Panc1 (cell line): ENCODE data around the gene MLLT10. TPM values are rescaled to one million over a fixed set of nuclear protein-coding genes. Genes with fewer than 3 reads are reported as not detected.

Experiments used
- ATAC-seq: fragments of 200-7000 bp; cut with Tn5 transposase; 2 replicates; pipeline ENCODE4 v1.9.1; 2020; ENCODE audit warnings: mild to moderate bottlenecking, moderate library complexity
- BruUV-seq: library from RNA; stranded (reverse); fragments of 400-500 nt; replicated peaks from 2 replicates; lab custom pipeline; 2021; lab: Mats Ljungman, UMichigan
- CTCF ChIA-PET: fragments of 300-600 bp; sonication (Branson Sonifier 250); formaldehyde crosslinking; loops from one replicate; lab custom pipeline; 2022; ENCODE audit warnings: antibody characterized with exemption; lab: Charles Lee
- POLR2A ChIA-PET: fragments of 300-600 bp; sonication (Branson Sonifier 250); formaldehyde crosslinking; loops from one replicate; lab custom pipeline; 2022; ENCODE audit warnings: antibody characterized with exemption; lab: Charles Lee
- DNase-seq: peaks from one replicate; pipeline ENCODE4 v3.0.0-alpha.2; 2010; ENCODE audit warnings: low read depth, low spot score
- H3K27ac ChIP-seq: 2 replicates; pipeline ENCODE4 v1.5.1; 2011; ENCODE audit warnings: mild to moderate bottlenecking, low read length, inconsistent platforms
- H3K27me3 ChIP-seq: fragments of 200-500 bp; sonication (Bioruptor generic); 2 replicates; pipeline ENCODE4 v1.6.0; 2014; ENCODE audit warnings: low read length, inconsistent platforms; ENCODE audit not compliant: control insufficient read depth, insufficient read depth
- H3K36me3 ChIP-seq: fragments of 200-500 bp; sonication (Bioruptor generic); 2 replicates; pipeline ENCODE4 v1.5.1; 2014; ENCODE audit warnings: inconsistent platforms, mild to moderate bottlenecking, low read length, moderate library complexity; ENCODE audit not compliant: control insufficient read depth, insufficient read depth
- H3K4me1 ChIP-seq: 2 replicates; pipeline ENCODE4 v1.5.1; 2011; ENCODE audit warnings: inconsistent platforms, mild to moderate bottlenecking, low read length, moderate library complexity; ENCODE audit not compliant: control insufficient read depth, insufficient read depth
- H3K4me3 ChIP-seq, 2 experiments: 2 replicates each; pipeline ENCODE4 v1.5.1; 2011 to 2012; ENCODE audit warnings: low read depth in 2 of 2, low read length in 2 of 2, mild to moderate bottlenecking in 2 of 2, inconsistent platforms in 1 of 2, moderate library complexity in 1 of 2
- H3K9me3 ChIP-seq: fragments of 200-500 bp; sonication (Bioruptor generic); 2 replicates; pipeline ENCODE4 v1.5.1; 2014; ENCODE audit warnings: low read depth, mild to moderate bottlenecking, inconsistent platforms, low read length, moderate library complexity; ENCODE audit not compliant: control insufficient read depth, insufficient read depth
- POLR2AphosphoS5 ChIP-seq: IDR thresholded peaks from 2 replicates; pipeline ENCODE4 v1.6.1; 2012; ENCODE audit warnings: mild to moderate bottlenecking, low read depth, low read length, moderate library complexity
- REST ChIP-seq, 2 experiments: IDR thresholded peaks; 2 replicates each; pipeline ENCODE4 v1.6.1; 2011 to 2012; ENCODE audit warnings: low read depth in 2 of 2, control low read depth in 1 of 2, low read length in 1 of 2, mild to moderate bottlenecking in 1 of 2, moderate library complexity in 1 of 2; ENCODE audit not compliant: insufficient read depth in 1 of 2
- SIN3A ChIP-seq: IDR thresholded peaks from 2 replicates; pipeline ENCODE4 v1.6.1; 2012; ENCODE audit warnings: low read depth, mild to moderate bottlenecking, low read length, moderate library complexity, borderline replicate concordance; ENCODE audit not compliant: insufficient read depth
- TCF7L2 ChIP-seq: IDR thresholded peaks from 2 replicates; pipeline ENCODE4 v1.6.1; 2011; ENCODE audit warnings: mild to moderate bottlenecking, low read depth, low read length, inconsistent platforms
- in situ Hi-C: cut with HindIII; loops from 2 replicates; pipeline ENCODE4 v1.10.0; 2016; ENCODE audit warnings: low sequenced_read_pairs, low pct_unique_long_range_greater_than_20kb
- intact Hi-C: fragments of 100-400 bp; cut with micrococcal nuclease; formaldehyde crosslinking; loops from one replicate; pipeline ENCODE4 v1.10.0; 2022; ENCODE audit not compliant: unreplicated experiment
- total RNA-seq: library from RNA; stranded (reverse); gene quantifications from one replicate; pipeline ENCODE4 v1.2.1, GENCODE V29; 2021; ENCODE audit not compliant: unreplicated experiment
- TF ChIP-seq, protein P1 (sequence below): fragments of 450-650 bp; IDR thresholded peaks from 2 replicates; pipeline ENCODE4 v1.5.1; 2017; ENCODE audit warnings: mild to moderate bottlenecking

The MLLT10 gene
- total RNA-seq, 1 experiment from 2014 or later: 33.4 TPM

- Histone ChIP-seq H3K36me3 (no peaks in the 10 kb centered on the region; the same call in 1 of the 2 replicates), H3K4me3 (peak overlapping the region; percentile 48 to 56; a peak in 3 of 4 replicates), H3K27me3 (no peaks in the 10 kb centered on the region), H3K9me3 (no peaks in the 10 kb centered on the region), H3K4me1 (peaks cover 32% of the 10 kb centered on the region), H3K27ac (peak overlapping the region; percentile 98)
- DNase-seq (no peak), ATAC-seq (no peak)
- in situ Hi-C loops (no loop called here), intact Hi-C loops (loop anchor here (10.0 kb wide), 1 partner anchor 354 kb away; no protein-coding TSS in a partner anchor)
- BruUV-seq: no TSS peak
- ChIA-PET POLR2A (interaction anchor here (0.8 to 1.1 kb wide), 2 partner anchors 9 to 32 kb away, joined by 3 read pairs; no protein-coding TSS in a partner anchor), CTCF (no interaction called here)
- TF ChIP-seq POLR2AphosphoS5: no peak
- TF ChIP-seq, protein P1, sequence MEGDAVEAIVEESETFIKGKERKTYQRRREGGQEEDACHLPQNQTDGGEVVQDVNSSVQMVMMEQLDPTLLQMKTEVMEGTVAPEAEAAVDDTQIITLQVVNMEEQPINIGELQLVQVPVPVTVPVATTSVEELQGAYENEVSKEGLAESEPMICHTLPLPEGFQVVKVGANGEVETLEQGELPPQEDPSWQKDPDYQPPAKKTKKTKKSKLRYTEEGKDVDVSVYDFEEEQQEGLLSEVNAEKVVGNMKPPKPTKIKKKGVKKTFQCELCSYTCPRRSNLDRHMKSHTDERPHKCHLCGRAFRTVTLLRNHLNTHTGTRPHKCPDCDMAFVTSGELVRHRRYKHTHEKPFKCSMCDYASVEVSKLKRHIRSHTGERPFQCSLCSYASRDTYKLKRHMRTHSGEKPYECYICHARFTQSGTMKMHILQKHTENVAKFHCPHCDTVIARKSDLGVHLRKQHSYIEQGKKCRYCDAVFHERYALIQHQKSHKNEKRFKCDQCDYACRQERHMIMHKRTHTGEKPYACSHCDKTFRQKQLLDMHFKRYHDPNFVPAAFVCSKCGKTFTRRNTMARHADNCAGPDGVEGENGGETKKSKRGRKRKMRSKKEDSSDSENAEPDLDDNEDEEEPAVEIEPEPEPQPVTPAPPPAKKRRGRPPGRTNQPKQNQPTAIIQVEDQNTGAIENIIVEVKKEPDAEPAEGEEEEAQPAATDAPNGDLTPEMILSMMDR: no peak
- TF ChIP-seq REST (IDR thresholded peaks at IDR 0.05; ENCODE audit: insufficient read depth in 1 of 2, low read depth in 2 of 2, low read length in 1 of 2): no peak
- TF ChIP-seq TCF7L2: no peak
- TF ChIP-seq SIN3A: no peak
These were observed 4.8 kb upstream of the MLLT10 start for GRCh38 chr10:21529032-21529910.

DNA sequence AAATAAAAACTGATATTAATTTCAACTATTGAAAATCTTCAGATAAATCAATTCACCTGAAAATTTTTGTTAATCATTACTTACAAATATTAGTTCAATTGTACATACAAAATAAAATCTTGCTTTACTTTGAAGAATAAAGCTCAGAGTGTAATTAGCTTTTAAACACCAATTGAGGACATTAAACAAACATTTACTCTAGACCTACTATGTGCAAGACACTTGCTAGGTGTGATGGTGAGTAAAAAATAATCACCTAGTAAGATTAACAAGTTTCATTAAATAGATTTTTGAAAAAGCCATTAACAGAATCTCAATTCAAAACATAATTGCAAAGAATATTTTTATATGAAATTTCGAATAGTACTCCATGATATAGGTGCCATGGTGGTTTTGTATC, 3.9 kb upstream of the MLLT10 start:
- no peaks in the 10 kb centered on the region for H3K27me3 ChIP-seq
- H3K4me3 ChIP-seq: no peak overlapping the region
- no peaks in the 10 kb centered on the region; the same call in 1 of the 2 replicates for H3K36me3 ChIP-seq
- H3K9me3 ChIP-seq: no peaks in the 10 kb centered on the region
- DNase-seq (no peak), ATAC-seq (no peak)
- CTCF ChIA-PET: no interaction called here
- peaks cover 32% of the 10 kb centered on the region for H3K4me1 ChIP-seq
- POLR2A ChIA-PET: interaction anchor here (0.5 to 1.1 kb wide), 2 partner anchors 10 to 16 kb away, joined by 3 to 15 read pairs; no protein-coding TSS in a partner anchor
- TF ChIP-seq SIN3A: no peak
- no peak for TF ChIP-seq TCF7L2
- TF ChIP-seq REST (IDR thresholded peaks at IDR 0.05; ENCODE audit: insufficient read depth in 1 of 2, low read depth in 2 of 2, low read length in 1 of 2): no peak
- TF ChIP-seq, protein P1: no peak
- TF ChIP-seq POLR2AphosphoS5: no peak
- peak overlapping the region; percentile 98; the same call in 1 of the 2 replicates for H3K27ac ChIP-seq
- in situ Hi-C loops: no loop called here
- no TSS peak for BruUV-seq
- intact Hi-C loops: loop anchor here (5.0 kb wide), 1 partner anchor 33 kb away; no protein-coding TSS in a partner anchor
